Neuron (in vitro differentiated cells): ENCODE measurements around the gene CA10.

Experiments used
- H2AFZ ChIP-seq: one replicate; pipeline ENCODE4 v1.6.1; 2013; ENCODE audit warnings: low read depth, mild to moderate bottlenecking, inconsistent platforms, low read length, moderate library complexity
- H3K27me3 ChIP-seq: one replicate; pipeline ENCODE4 v1.6.1; 2013; ENCODE audit warnings: low read length; ENCODE audit not compliant: insufficient read depth
- H3K36me3 ChIP-seq: one replicate; pipeline ENCODE4 v1.6.1; 2013; ENCODE audit warnings: low read length; ENCODE audit not compliant: insufficient read depth
- H3K4me1 ChIP-seq: one replicate; pipeline ENCODE4 v1.6.1; 2013; ENCODE audit warnings: low read length; ENCODE audit not compliant: insufficient read depth
- H3K4me3 ChIP-seq: 2 replicates; pipeline ENCODE4 v1.5.1; 2013; ENCODE audit warnings: mild to moderate bottlenecking, low read length, moderate library complexity
- H3K9me3 ChIP-seq: one replicate; pipeline ENCODE4 v1.6.1; 2013; ENCODE audit warnings: low read length

Gene CA10

DNA sequence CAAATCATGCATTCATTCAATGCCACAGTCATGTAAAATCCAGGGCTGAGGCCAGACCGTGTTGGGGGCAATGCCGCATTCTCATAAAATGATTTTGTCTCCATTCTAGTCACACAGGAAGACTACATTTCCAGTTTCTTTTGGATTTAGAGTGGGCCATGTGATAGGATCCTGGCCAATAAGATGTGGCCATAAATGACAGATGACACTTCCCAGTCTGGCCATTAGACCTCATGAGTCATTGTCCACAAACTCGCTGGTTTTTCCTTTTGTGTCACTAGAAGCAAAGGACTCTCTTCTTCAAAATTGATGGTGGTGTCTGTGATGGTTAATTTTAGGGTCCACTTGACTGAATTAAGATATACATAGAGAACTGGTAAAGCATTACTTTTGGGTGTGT, 545.8 kb downstream of the CA10 start:
- H3K4me1 ChIP-seq, result peaks cover 2% of the 10 kb centered on the region
- no peaks in the 10 kb centered on the region for H3K27me3 ChIP-seq
- H2AFZ ChIP-seq, result no peak overlapping the region
- H3K4me3 ChIP-seq, result no peak overlapping the region
- no peaks in the 10 kb centered on the region for H3K36me3 ChIP-seq
- no peaks in the 10 kb centered on the region for H3K9me3 ChIP-seq

DNA sequence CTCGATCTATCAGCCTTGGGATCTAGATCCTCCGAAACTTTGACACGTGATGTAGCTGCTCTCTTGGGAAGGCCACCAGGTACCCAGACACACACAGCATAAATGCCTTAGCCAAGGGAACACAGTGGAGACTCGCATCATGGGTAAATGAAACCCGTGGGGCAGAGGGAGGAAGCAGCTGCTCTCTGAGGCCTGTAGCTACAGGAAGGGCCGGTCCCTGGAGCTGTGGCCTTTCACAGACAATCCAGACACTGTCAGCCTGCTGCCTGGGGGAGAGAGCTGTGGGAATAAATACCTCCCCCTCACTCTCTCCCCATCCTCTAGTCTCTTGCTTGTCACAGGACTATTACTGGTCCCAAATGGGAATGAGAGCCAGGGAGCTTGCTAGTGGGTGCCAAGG, 546.9 kb downstream of the CA10 start:
- Histone ChIP-seq H3K4me1 (peaks cover 2% of the 10 kb centered on the region), H3K9me3 (no peaks in the 10 kb centered on the region), H3K4me3 (no peak overlapping the region), H3K36me3 (no peaks in the 10 kb centered on the region), H3K27me3 (no peaks in the 10 kb centered on the region), H2AFZ (no peak overlapping the region)

DNA sequence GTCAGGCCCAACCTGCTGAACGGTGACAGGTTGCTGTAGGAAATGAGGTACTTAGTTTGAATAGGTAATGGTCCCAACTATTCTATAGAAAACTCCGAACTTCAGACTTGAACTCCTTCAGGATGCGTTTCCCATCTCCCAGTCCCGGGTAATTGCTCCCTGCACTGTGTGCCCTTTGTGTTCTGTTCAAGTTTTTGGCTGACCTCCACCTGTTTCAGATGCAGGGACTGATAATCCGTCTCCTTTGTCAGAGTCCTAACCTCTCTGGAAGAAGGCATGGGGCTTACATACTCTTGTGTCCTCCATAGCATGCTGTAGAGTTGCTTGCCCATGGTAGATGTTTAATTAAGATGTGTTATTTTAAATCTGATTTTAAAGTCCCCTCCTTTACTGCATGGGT, 547.7 kb downstream of the CA10 start:
- Histone ChIP-seq H3K4me3 (no peak overlapping the region), H3K4me1 (peaks cover 2% of the 10 kb centered on the region), H2AFZ (no peak overlapping the region), H3K9me3 (no peaks in the 10 kb centered on the region), H3K36me3 (no peaks in the 10 kb centered on the region), H3K27me3 (no peaks in the 10 kb centered on the region)

DNA sequence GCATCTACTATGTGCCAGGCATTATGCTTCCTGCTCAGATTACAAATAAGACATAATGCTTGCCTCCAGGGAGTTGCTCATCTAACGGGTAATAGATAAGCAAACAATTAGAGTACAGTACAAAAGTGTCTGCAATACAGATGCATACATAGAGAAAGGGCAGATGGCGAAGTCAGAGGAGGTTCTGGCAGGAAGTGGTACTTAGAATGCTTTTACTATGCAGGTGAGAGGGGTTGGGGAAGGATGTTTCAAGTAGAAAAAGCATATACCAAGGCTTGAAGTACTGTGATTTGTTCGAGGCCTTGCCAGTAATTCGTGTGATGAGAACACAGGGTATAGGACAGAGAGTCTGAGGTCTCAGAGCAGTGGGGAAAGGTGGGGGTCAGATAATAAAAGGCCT, 548.4 kb downstream of the CA10 start:
- Histone ChIP-seq H2AFZ (no peak overlapping the region), H3K4me3 (no peak overlapping the region), H3K9me3 (no peaks in the 10 kb centered on the region), H3K36me3 (no peaks in the 10 kb centered on the region), H3K27me3 (no peaks in the 10 kb centered on the region), H3K4me1 (peaks cover 2% of the 10 kb centered on the region)

DNA sequence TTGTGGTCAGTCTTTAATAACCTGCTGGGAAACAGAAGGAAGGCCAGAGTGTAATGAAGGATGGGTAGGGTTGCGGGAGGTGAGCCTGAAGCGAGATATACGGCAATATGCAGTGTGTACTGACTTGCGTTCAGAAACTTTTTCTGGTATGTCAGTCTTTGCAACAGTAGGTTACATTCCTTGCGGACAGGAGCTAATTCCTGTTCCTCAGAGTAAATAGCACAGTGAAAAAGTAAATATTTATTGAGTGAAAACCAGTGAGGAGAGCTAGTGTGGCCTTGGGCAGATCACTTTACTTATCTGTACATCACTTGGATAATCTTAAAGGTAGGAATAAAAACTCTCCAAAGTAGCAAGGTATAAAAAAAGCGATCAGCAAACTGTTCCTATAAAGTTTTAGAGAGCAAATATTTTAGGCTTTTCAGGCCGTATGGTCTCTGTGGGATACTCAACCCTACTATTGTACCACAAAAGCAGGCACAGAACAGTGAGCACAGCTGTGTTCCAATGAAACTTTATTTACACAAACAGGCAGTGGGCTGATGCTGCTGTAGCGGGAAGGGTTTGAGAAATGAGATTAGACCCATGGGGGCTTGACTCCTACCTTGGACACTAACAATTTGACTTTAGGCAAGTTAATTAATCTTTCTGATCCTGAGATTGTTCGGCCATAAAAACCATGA, 550.1 kb downstream of the CA10 start:
- H2AFZ ChIP-seq, result no peak overlapping the region
- H3K4me3 ChIP-seq, result no peak overlapping the region
- no peaks in the 10 kb centered on the region for H3K9me3 ChIP-seq
- no peaks in the 10 kb centered on the region for H3K4me1 ChIP-seq
- H3K36me3 ChIP-seq, result no peaks in the 10 kb centered on the region
- no peaks in the 10 kb centered on the region for H3K27me3 ChIP-seq

DNA sequence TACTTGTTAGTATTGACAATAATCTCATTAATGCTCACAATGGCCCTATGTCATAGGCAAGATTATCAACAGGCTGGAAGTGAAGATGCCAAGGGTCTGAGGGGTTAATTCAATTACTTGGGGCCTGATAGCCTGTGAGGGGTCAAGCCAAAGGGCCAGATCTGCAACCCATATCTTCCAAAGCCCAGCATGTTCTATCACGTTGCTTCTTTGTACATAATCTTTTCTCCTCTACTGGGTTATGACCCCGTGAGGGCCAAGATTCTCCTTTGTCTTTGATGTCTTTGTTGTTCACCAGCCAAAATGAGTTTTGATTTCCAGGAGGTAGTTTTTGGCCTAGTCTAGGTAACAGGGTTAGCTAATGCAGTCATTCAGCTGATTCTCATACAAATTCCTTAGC, 551.0 kb downstream of the CA10 start:
- no peaks in the 10 kb centered on the region for H3K4me1 ChIP-seq
- H3K4me3 ChIP-seq, result no peak overlapping the region
- no peak overlapping the region for H2AFZ ChIP-seq
- H3K36me3 ChIP-seq, result no peaks in the 10 kb centered on the region
- H3K9me3 ChIP-seq, result no peaks in the 10 kb centered on the region
- H3K27me3 ChIP-seq, result no peaks in the 10 kb centered on the region

DNA sequence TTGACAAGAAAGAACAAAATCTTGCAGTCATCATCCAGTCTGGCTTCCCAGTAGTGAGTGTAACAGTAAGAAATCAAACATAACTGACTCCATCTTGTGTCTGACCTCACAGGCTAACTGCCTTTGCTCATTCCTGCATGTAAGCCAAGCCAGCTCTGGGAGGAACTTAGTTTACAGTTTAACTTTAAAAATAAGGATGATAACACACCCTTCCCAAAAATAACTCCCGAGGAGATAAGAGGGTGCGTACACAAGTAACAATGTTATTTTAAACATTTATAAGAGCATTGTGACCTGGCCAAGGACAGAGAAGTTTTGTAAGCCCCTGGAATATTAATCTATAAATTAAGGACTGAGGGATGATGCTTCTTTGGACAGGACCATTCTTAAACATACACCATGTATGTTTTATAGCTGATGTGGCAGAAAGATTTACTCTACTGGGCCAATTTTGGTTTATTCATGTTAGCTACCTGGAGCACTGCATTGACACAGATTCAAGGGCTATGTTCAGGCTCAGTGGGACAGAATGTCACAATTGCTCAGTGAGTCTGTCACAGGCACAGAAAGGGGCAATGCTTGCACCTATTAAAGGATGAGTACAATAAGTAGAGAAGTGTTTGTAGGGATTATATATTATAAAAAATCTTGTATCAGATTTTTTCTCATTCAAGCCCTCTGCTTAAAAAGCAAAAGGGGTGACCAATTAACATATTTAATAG, 554.1 kb downstream of the CA10 start:
- no peaks in the 10 kb centered on the region for H3K9me3 ChIP-seq
- H3K4me3 ChIP-seq, result no peak overlapping the region
- no peaks in the 10 kb centered on the region for H3K27me3 ChIP-seq
- no peaks in the 10 kb centered on the region for H3K36me3 ChIP-seq
- H3K4me1 ChIP-seq, result peaks cover 13% of the 10 kb centered on the region
- H2AFZ ChIP-seq, result no peak overlapping the region

DNA sequence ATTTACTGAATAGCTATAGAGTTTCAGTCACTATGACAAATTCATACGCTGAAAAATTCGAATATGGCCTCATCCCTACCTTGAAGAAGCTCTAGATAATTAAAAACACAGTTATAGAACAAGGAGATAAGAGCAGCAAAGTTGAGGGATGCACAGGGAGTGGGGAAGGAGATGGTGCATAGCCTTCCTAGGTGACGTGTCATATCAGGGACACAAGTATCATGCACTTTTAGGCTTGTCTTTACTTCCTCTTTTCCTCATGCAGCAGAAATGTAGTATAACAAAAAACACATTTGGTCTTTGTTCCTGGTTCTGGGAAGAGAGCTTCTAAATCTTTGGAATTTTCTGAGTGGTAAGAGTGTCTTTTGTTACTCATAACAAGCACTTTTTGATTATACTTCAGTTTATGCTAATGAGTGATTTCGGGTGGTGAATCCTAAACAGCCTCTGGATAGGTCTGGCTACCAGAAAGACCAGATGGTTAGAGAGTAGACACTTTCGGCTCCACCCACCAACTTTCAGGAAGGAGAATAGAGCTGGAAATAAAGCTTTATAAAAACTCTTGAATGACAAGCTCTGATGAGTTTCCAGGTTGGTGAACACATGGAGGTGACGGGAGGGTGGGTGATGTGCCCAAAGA, 556.8 kb downstream of the CA10 start:
- H3K36me3 ChIP-seq, result no peaks in the 10 kb centered on the region
- no peak overlapping the region for H2AFZ ChIP-seq
- peaks cover 13% of the 10 kb centered on the region for H3K4me1 ChIP-seq
- H3K9me3 ChIP-seq, result no peaks in the 10 kb centered on the region
- no peaks in the 10 kb centered on the region for H3K27me3 ChIP-seq
- no peak overlapping the region for H3K4me3 ChIP-seq

DNA sequence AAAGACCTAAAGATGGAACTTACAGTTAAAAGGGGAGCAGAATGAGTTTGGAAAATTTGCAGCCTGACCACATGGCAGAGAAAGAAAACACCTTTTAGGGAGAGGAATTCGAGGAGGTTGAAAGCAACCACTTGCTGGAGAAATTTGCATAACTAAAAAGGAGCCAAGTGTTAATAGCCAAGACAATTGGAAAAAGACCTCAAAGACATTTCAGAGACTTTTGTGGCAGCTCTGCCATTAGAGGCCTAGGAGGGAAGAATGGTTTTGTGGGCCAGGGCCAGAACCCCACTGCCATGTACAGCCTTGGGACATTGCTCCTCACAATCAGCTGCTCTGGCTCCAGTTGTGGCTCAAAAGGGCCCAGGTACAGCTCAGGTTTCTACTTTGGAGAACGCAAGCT, 559.7 kb downstream of the CA10 start:
- H3K9me3 ChIP-seq, result no peaks in the 10 kb centered on the region
- no peak overlapping the region for H2AFZ ChIP-seq
- H3K4me3 ChIP-seq, result no peak overlapping the region
- H3K27me3 ChIP-seq, result no peaks in the 10 kb centered on the region
- no peaks in the 10 kb centered on the region for H3K36me3 ChIP-seq
- H3K4me1 ChIP-seq, result peaks cover 13% of the 10 kb centered on the region

DNA sequence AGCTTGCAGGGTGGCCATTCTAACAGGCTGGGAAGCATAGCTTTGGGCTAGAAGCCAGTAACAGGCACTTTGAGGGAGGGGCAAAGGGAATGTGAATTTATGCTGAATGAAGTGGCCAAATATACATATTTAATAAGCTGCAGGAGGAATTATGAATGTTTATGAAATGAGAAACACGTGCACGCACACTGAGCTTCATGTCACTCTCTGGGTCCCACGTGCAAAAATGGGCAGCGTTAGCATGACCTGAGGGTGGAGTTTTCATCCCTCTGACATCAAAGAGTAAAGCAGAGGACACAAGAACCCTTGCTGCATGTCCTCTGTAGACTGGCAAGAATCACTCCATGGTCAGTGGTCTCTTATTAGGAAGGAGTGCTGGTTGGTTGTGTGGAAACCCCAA, 561.2 kb downstream of the CA10 start:
- H3K27me3 ChIP-seq, result no peaks in the 10 kb centered on the region

DNA sequence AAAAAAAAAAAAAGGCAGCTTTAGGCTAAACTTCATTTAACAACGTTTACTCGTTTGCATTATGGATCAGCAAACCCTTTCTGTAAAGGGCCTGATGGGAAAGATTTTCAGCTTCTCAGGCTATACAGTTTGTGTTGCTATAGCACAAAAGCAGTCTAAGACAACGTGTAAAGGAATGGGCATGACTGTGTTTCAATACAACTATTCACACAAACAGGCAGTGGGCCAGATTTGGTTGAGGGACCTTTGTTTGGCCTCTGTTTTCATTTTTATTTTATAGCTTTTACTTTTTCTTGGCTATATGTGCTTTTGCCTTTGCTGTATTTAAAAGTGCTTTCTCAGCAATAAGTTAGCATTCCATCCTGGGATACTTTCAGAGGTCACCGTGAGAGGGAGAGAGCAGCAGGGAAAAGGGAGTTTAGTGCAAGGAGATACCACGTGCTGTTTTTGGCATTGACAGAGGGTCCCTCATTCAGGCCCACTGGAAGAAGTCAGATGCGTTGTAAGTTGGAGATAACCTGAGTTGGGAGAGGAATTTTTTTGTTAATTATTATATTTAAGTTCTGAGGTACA, 562.6 kb downstream of the CA10 start:
- Histone ChIP-seq H3K4me3 (no peak overlapping the region), H2AFZ (no peak overlapping the region), H3K36me3 (no peaks in the 10 kb centered on the region), H3K9me3 (no peaks in the 10 kb centered on the region), H3K4me1 (peaks cover 4% of the 10 kb centered on the region), H3K27me3 (no peaks in the 10 kb centered on the region)

More for the DNA sequence above, 561.2 kb downstream of the CA10 start:
- no peak overlapping the region for H3K4me3 ChIP-seq
- peaks cover 13% of the 10 kb centered on the region for H3K4me1 ChIP-seq
- H2AFZ ChIP-seq, result no peak overlapping the region
- H3K36me3 ChIP-seq, result no peaks in the 10 kb centered on the region
- no peaks in the 10 kb centered on the region for H3K9me3 ChIP-seq

DNA sequence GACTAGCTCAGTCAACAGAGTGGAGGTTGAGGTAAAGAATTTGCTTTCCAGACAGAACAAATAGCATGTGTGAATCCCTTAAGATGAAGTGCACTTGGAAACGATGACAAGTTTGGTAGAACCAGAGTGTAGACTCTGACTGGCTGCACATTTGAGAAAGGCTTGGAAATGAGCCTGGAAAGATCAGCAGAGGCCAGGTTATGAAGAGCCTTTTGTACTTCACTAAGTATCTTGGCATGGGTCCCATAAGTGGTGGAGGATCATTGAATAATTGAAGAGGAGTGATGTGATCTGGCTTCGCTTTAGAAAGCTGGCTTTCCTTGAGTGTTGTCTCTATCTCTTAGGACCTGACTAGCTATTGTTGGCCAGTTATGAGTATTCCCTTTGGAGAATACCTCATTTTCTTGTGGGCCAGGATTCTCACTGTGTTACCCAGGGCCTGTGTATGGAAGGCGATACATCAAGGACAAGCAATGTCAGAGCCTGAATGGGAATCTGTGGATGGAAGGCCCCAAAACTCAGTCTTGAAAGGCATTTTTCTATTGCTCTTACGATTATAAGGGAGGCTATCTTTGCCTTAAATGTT, 568.4 kb downstream of the CA10 start:
- Histone ChIP-seq H2AFZ (no peak overlapping the region), H3K36me3 (no peaks in the 10 kb centered on the region), H3K4me1 (no peaks in the 10 kb centered on the region), H3K27me3 (no peaks in the 10 kb centered on the region), H3K9me3 (no peaks in the 10 kb centered on the region), H3K4me3 (no peak overlapping the region)

DNA sequence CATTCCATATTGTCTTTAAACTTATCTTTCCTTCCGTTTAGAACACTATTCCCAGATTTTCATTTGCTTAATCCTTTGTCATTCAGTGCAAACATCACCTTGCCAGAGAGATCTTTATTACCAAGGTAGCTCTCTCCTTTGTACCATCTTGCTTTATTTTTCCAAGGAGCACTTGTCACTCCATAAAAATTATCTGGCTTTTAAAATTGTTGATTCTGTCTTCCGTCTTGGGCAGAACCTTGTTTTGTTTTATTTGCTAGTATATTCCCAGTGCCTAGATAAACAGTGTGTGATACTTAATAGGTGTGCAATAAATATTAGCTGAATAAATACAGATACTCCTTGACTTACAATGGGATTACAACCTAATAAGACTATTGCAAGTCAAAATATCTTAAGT, 570.5 kb downstream of the CA10 start:
- H3K27me3 ChIP-seq, result no peaks in the 10 kb centered on the region
- no peak overlapping the region for H2AFZ ChIP-seq
- no peaks in the 10 kb centered on the region for H3K4me1 ChIP-seq
- no peaks in the 10 kb centered on the region for H3K9me3 ChIP-seq
- no peak overlapping the region for H3K4me3 ChIP-seq
- H3K36me3 ChIP-seq, result no peaks in the 10 kb centered on the region
